Stomach (tissue), 8 donors: Measurements from ENCODE around the gene GPR101. TPM values are rescaled to one million over a fixed set of nuclear protein-coding genes. Genes with fewer than 3 reads are reported as not detected.

Source experiments
- polyA plus RNA-seq, 3 donors: library from polyadenylated mRNA; stranded (reverse); fragments of 200-250 nt; gene quantifications; one replicate each; pipeline ENCODE4 v1.2.3, GENCODE V29; 2013
- total RNA-seq, 5 donors: library from RNA; depleted of rRNA; stranded (reverse); fragments of >200 nt; gene quantifications; one replicate each; pipeline versions ENCODE4 v1.1.0 to v1.2.3, GENCODE V29; 2014 to 2016
- donor health status: healthy with polysubstance abuse.
- donor health status: Bipolar disorder and iron deficiency.
- donor health status: healthy.

The GPR101 gene
- total and polyA plus RNA-seq, 8 donors = not detected

Other genes with a start within 250 kb of the GPR101 start
- gene RBMX, start 153.3 kb downstream of the GPR101 start, total RNA-seq = 100 to 1,000 TPM in 4 of 5 donors, 10 to 100 TPM in 1; 68.1 to 245 (median 137) TPM
- 100 to 1,000 TPM in 1 of 3 donors, 10 to 100 TPM in 2; 72.6 to 130 (median 93.1) TPM for gene RBMX, start 153.3 kb downstream of the GPR101 start, polyA plus RNA-seq